H1 (cell line): ENCODE measurements around the gene MEIS2. TPM values are rescaled to one million over a fixed set of nuclear protein-coding genes. Genes with fewer than 3 reads are reported as not detected.

Experiments
- CBX8 ChIP-seq: fragments of 300-800, 300-1000 bp; sonication (generic); IDR thresholded peaks from 2 replicates; pipeline ENCODE4 v1.7.1; 2016; ENCODE audit warnings: low read depth, low read length, borderline replicate concordance
- FOSL1 ChIP-seq: IDR thresholded peaks from 2 replicates; pipeline ENCODE4 v1.6.1; 2011; ENCODE audit warnings: mild to moderate bottlenecking, low read depth, low read length, moderate library complexity; ENCODE audit not compliant: insufficient read depth
- GABPA ChIP-seq: IDR thresholded peaks from 2 replicates; pipeline ENCODE4 v1.6.1; 2011; ENCODE audit warnings: mild to moderate bottlenecking, low read length, moderate library complexity, borderline replicate concordance; ENCODE audit not compliant: insufficient read depth
- RFX5 ChIP-seq: IDR thresholded peaks from 2 replicates; pipeline ENCODE4 v1.6.1; 2011; ENCODE audit warnings: low read depth, low read length, improper control_type of control experiment, borderline replicate concordance
- RXRA ChIP-seq: IDR thresholded peaks from 2 replicates; pipeline ENCODE4 v1.6.1; 2011; ENCODE audit warnings: low read depth, mild to moderate bottlenecking, low read length, moderate library complexity; ENCODE audit not compliant: insufficient read depth
- SP4 ChIP-seq: IDR thresholded peaks from 2 replicates; pipeline ENCODE4 v1.6.1; 2012; ENCODE audit warnings: low read length, inconsistent platforms
- TBP ChIP-seq: IDR thresholded peaks from 2 replicates; pipeline ENCODE4 v1.6.1; 2011; ENCODE audit warnings: low read depth, low read length, improper control_type of control experiment
- polyA plus RNA-seq, 7 experiments: library from polyadenylated mRNA; depleted of rRNA in 3 of 7; stranded (reverse) in 5 of 7; unstranded in 2 of 7; fragments of >200 nt in 5 of 7; fragments of 200-250 nt in 2 of 7; gene quantifications; 1 replicate in 5 of 7; 2 replicates in 1 of 7; 4 replicates in 1 of 7; pipeline versions ENCODE4 v1.2.1 to v1.2.3, GENCODE V29; 2011 to 2013; ENCODE audit warnings: missing spikeins in 2 of 7, mixed read lengths in 2 of 7
- total RNA-seq: library from RNA; stranded (reverse); fragmentation: NEBNext Ultra II Directional; extraction: Animal tissue kit (Norgen Biotek cat#: 25700); gene quantifications from 2 replicates; pipeline ENCODE4 v1.2.1, GENCODE V29; 2021
- TF ChIP-seq, protein P1 (sequence below), 3 experiments: IDR thresholded peaks; 1 replicate in 2 of 3; 2 replicates in 1 of 3; pipeline versions ENCODE4 v1.5.1 to v1.6.1; 2011; ENCODE audit warnings: low read length in 3 of 3, mild to moderate bottlenecking in 3 of 3, inconsistent platforms in 2 of 3, low read depth in 1 of 3, moderate library complexity in 1 of 3; ENCODE audit not compliant: insufficient read depth in 1 of 3; ENCODE audit errors: control extremely low read depth in 1 of 3

MEIS2 gene
- total and polyA plus RNA-seq, 2 of the 8 experiments (the other 6 are each of a cell fraction or from before 2014, with no cell fraction given), result 0.22 to 1.2 TPM

GRCh38 chr15:37015035-37015434, 85.3 kb downstream of the MEIS2 start (continued):
- TF ChIP-seq, protein P1, sequence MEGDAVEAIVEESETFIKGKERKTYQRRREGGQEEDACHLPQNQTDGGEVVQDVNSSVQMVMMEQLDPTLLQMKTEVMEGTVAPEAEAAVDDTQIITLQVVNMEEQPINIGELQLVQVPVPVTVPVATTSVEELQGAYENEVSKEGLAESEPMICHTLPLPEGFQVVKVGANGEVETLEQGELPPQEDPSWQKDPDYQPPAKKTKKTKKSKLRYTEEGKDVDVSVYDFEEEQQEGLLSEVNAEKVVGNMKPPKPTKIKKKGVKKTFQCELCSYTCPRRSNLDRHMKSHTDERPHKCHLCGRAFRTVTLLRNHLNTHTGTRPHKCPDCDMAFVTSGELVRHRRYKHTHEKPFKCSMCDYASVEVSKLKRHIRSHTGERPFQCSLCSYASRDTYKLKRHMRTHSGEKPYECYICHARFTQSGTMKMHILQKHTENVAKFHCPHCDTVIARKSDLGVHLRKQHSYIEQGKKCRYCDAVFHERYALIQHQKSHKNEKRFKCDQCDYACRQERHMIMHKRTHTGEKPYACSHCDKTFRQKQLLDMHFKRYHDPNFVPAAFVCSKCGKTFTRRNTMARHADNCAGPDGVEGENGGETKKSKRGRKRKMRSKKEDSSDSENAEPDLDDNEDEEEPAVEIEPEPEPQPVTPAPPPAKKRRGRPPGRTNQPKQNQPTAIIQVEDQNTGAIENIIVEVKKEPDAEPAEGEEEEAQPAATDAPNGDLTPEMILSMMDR (IDR thresholded peaks at IDR 0.05; ENCODE audit: control extremely low read depth in 1 of 3, insufficient read depth in 1 of 3, low read depth in 1 of 3, low read length in 3 of 3), result no peak
- TF ChIP-seq GABPA, result no peak
- TF ChIP-seq RFX5, result no peak
- TF ChIP-seq CBX8, result no peak
- no peak for TF ChIP-seq SP4
- no peak for TF ChIP-seq TBP
- TF ChIP-seq FOSL1, result no peak
- no peak for TF ChIP-seq RXRA
